GM19351 (cell line): Measurements from ENCODE around the gene PRDX5.
A peak's percentile ranks its signal among the peaks of the same experiment; 100 is the strongest.

Experiments
- ATAC-seq: cut with Tn5 transposase; IDR thresholded peaks from one replicate; pipeline ENCODE4 v1.9.1; 2021; ENCODE audit warnings: mild to moderate bottlenecking, moderate library complexity; ENCODE audit not compliant: unreplicated experiment

The PRDX5 gene

DNA sequence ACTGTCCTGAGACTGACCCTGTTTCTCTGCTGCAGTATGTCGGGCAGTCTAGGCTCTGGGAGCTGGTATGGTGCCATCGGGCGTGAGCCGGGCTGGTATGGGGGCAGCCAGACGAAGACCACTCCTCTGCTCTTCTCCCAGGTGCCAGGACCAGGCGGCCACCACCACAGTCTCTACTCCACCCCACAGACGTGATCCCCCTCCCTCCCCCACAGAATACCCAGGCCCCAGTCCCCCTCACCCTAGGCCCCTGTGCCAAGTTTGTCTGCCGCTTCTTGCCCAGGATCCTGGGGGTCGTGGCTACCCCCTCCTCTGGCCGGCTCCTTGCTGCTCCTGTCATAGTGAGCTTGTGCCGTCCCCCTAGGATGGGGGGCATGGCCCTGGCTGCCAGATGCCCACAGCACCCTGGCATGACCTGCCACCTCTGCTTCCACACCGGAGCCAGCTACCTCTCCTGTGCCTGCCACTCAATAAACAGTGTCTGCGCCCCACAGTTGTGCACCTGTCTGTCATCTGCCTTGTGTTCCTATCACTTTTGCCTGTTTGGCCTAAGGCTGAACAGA lies 28.8 kb upstream of the PRDX5 start:
- no peak for ATAC-seq

DNA sequence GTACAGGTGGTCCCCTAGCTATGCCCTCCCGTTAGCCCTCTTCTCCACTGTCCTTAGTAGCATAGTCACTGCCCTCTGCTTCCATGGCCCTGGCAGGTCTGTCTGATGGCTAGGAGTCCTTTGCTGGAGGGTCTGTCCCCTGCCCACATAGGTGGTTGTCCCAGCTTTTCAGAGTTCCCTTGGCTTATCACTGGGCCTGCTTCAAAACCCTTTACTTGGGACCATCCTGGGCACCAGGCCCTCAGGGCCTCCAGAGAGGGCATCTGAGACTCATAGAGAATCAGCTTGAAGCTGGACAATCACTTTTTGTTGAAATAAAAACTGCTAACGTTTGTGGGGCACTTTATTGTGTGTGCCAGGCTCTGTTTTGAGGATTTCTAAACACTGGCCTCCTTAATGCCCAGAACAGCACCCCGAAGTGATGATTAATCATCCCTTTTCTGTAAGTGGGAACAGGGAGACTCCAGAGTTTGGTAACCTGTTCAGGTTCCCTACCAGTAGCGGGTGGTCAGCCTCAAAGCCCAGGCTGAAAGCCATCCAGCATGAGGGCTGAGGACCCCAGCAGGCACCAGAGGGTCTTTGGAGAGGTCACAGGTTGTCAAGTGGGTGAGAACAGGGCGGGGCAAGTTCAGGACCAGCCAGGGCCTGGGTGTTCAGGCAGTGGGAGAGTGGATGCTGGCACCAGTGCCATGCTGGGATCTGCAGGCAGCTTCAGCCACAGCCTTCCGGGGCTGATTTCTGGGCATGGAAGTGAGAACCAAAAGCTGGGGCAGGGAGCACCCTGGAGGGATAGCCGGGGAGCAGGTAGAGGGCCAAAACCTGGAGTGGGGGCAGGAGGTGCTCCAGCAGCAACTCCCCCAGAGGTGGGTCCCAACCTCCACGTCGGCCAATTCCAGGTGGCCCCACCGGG lies 27.3 kb upstream of the PRDX5 start:
- no peak for ATAC-seq

DNA sequence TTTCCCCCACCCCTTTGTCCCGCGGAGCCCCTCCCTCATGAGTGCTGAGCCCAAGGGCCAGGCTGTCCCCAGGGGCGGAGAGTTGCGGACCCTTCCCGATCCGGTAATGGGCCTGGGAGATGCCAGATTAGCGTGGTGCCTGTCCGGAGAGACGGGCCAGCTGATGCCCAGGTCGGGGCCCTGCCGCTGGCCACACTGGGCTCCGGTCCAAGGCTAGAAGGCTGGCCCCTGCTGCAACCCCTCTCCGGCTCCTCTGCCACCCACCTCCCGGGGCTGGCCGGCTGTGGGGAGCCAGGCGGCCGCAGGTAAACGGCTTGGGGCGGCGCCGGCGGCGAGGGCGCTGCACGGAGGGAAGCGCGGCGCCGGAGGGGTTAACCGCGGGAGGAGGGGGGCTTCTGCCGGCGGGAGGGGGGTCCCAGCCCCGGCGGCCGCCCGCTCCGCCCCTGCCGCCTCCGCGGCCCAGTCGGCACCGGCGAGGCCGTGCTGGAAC lies 26.6 kb upstream of the PRDX5 start, which contains the start of gene KCNK4:
TSS of gene KCNK4 (plus strand) at position 41 of the 490 bp plus-strand sequence. CDS start 1,717 bp downstream, outside the sequence.
- no peak for ATAC-seq

DNA sequence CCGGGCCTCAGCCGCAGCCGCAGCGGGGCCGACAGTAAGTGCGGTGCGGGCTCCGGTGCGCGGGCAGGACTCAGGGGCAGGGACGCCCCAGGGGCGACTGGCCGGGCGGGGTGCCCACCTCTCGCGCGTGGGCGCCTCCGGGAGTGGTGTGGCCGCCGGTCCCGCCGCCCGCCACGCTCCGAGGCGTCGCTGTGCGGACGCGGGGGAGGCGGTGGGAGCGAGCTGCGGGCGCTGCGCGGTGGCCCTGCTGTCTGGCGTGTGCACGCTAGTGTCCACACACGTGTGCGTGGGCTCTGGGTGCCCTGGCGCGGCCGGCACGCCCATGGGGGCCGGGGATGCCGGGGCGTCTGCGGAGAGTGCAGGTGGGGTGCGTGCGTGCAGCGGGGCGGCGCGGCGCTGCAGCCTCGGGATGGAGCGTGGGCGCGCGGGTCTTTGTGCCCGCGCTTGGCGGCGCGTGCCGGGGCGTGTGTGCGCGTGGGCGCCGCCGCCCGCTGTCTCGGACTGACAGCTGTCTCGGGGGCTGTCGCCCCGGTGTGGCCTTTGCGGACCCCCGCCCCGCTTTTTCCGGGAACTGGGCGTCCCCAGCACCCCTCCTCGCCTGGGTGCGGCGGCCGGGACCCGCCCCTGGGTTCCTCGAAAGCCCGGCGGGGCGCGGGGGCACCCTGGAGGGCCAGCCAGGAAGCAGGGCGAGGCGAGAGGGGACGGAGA lies 26.0 kb upstream of the PRDX5 start:
- no peak for ATAC-seq

DNA sequence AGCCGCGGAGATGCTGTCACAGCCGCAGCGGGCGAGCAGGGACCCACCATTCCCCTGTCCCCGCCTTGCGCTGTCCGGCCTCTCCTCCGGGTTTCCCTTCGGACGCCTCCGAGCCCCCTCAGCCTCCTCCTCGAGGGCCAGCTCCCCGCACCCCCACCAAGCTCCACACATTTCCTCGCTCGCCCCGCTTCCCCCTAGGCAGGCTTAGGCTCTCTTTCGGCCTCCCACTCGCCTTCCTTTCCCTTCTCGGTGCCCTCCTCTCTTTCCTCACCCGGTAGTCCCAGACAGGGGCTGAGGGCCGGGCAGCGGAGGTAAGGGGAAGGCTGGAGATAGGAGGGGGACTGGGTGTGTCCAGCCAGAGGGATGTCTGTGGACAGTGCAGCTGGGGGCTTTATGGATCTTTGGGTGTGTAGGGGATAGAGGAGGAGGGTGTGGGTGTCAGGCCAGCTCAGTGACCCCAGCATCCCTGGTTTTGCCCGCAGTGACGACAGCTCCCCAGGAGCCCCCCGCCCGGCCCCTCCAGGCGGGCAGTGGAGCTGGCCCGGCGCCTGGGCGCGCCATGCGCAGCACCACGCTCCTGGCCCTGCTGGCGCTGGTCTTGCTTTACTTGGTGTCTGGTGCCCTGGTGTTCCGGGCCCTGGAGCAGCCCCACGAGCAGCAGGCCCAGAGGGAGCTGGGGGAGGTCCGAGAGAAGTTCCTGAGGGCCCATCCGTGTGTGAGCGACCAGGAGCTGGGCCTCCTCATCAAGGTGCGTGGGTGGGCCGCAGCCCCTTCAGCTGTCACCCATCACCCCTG lies 25.3 kb upstream of the PRDX5 start:
- no peak for ATAC-seq

DNA sequence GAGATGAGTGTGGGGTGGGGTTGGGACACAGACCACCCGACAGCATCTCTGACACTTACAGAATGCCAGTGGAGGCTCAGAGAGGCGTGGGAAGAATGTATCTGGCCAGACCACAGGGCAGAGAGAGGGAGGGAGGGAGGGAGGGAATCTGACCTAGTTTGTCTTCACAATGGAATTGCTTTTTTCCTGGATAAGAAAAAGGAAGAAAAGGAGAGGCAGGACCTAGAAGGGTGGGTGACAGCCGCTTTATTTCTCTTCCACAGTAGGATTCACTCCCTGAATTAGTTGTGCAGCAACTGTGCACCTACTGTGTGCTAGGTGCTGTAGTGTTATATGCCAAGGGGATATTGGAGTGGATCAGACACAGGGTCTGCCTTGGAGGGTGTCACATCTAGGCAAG lies 23.1 kb upstream of the PRDX5 start:
- no peak for ATAC-seq

DNA sequence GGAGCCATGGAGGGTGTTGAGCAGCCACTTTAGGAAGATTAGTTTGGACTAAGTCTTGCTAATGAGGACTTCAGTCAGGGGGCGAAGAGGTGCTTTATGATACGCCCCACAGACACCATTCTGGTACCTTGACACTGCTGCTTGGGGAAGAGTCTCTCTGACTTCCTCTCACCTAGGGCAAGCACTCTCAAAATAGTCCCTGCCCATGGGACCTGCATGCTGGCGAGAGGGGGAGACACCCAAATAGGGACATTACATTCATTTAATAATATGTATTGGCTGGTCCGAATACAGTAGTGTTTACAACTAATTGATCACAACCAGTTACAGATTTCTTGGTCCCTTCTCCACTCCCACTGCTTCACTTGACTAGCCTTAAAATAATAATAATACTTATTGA lies 22.2 kb upstream of the PRDX5 start:
- ATAC-seq, result no peak

DNA sequence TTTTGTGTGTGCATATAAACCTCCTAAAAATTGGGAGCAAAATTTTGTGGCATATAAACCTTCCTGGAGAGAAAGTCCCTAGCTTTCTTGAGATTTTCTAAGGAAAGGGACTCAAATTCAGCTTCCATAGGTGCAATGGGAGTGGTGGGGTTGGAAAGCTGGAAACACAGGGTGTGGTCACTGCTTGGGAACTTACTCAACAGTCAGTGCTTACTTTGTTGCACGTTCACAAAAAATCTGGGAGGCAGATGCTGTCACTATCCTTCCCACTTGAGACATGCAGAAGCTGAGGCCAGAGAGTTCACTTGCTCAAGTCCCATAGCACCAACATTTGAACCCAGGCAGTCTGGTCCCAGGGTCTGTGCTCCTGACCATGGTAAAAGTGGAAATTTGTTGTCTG lies 21.7 kb upstream of the PRDX5 start:
- ATAC-seq, result no peak

DNA sequence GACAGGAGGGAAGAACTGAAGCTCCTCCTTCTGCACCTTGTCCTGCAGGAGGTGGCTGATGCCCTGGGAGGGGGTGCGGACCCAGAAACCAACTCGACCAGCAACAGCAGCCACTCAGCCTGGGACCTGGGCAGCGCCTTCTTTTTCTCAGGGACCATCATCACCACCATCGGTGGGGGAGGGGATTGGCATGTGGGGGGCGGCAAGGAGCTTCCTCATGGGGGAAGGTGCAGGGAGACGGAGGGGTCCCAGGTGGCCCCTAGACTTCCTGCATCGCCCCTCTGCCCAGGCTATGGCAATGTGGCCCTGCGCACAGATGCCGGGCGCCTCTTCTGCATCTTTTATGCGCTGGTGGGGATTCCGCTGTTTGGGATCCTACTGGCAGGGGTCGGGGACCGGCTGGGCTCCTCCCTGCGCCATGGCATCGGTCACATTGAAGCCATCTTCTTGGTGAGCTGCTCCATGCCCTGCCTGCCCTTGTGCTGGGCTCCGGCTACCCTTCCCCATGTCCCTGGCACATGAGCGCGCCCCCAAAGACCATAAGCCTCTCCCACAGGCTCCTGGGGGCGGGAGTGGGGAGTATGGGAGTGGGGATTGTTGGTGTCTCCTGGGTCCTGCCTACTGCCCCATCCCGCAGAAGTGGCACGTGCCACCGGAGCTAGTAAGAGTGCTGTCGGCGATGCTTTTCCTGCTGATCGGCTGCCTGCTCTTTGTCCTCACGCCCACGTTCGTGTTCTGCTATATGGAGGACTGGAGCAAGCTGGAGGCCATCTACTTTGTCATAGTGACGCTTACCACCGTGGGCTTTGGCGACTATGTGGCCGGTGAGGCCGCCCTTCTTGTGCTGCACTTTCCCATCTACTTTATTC lies 20.9 kb upstream of the PRDX5 start:
- ATAC-seq, result no peak

DNA sequence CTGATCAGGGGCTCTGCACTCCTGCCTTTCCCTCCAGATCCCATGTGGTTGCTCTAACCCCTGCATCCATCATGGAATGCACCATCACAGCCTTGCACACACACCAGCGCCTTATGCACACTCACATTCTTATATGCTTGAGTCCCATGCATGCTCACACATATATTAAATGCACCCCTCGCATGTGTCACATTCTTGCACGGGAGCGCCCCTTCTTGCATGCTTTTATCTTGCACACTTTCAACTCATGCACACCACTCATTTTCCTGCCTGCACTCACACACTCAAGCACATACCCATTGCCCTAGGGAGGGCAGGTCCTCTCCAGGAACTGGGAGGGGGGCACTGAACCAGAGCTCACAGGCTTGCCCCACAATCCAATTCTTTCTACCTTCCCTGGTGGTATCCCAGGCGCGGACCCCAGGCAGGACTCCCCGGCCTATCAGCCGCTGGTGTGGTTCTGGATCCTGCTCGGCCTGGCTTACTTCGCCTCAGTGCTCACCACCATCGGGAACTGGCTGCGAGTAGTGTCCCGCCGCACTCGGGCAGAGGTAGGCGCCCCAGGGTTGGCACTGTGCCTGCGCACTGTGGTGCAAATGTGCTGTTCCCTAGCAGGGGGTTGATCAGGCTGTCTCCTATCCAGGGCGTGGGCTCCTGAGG lies 20.1 kb upstream of the PRDX5 start:
- ATAC-seq, result no peak

DNA sequence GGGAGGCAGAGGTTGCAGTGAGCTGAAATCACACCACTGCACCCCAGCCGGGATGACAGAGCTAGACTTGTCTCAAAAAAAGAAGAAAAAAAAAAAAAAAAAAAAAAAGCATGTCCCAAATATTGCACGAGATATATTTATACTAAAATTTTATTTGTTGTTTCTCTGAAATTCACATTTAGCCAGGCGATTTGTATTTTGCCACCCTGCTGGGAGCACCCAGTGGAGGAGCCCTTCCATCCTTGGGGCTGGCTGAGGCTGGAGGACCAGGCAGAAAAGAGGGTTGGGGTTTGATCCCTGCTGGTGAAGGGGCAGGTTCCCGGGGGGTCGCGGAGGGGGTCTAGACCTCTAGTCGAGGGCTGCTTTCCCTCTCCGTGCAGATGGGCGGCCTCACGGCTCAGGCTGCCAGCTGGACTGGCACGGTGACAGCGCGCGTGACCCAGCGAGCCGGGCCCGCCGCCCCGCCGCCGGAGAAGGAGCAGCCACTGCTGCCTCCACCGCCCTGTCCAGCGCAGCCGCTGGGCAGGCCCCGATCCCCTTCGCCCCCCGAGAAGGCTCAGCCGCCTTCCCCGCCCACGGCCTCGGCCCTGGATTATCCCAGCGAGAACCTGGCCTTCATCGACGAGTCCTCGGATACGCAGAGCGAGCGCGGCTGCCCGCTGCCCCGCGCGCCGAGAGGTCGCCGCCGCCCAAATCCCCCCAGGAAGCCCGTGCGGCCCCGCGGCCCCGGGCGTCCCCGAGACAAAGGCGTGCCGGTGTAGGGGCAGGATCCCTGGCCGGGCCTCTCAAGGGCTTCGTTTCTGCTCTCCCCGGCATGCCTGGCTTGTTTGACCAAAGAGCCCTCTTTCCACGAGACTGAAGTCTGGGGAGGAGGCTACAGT lies 18.7 kb upstream of the PRDX5 start:
- no peak for ATAC-seq

DNA sequence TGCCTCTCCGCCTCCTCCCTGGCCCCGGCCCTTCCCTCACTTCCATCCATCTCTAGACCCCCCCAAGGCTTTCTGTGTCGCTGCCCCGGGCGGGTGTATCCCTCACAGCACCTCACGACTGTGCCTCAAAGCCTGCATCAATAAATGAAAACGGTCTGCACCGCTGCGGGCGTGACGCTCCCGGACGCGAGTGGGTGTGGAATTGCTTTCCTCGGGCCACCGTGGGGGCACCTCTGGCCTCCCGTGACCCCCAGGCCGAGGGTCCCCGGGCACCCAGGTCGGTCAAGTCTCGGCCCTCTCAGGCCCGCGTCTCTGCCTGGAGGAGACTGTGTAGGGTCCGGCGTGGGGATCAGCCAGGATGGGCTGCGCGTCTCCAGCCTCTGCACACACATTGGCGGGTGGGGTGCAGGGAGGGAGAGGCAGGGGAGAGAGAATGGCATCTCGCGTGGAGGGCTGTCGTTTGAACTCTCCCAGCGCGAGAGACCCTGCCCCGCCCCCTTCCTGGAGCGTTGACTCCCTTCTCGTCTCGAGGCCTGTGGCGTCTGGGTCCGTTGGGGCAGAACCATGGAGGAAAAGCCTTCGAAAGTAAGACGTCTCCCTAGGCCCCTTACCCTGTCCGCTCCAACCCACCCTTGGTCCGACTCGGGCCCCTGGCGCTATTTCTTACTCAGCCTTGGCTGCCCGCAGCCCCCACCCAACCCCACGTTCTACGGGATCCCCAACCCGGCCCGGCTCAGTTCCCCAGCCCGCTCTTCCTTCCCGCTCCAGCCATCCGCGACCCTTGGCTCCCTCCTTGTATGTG lies 17.9 kb upstream of the PRDX5 start, which contains the start of gene CATSPERZ:
TSS of gene CATSPERZ (plus strand) at position 512 of the 802 bp plus-strand sequence. CDS start at position 565, 53 bp downstream.
- ATAC-seq, result no peak

DNA sequence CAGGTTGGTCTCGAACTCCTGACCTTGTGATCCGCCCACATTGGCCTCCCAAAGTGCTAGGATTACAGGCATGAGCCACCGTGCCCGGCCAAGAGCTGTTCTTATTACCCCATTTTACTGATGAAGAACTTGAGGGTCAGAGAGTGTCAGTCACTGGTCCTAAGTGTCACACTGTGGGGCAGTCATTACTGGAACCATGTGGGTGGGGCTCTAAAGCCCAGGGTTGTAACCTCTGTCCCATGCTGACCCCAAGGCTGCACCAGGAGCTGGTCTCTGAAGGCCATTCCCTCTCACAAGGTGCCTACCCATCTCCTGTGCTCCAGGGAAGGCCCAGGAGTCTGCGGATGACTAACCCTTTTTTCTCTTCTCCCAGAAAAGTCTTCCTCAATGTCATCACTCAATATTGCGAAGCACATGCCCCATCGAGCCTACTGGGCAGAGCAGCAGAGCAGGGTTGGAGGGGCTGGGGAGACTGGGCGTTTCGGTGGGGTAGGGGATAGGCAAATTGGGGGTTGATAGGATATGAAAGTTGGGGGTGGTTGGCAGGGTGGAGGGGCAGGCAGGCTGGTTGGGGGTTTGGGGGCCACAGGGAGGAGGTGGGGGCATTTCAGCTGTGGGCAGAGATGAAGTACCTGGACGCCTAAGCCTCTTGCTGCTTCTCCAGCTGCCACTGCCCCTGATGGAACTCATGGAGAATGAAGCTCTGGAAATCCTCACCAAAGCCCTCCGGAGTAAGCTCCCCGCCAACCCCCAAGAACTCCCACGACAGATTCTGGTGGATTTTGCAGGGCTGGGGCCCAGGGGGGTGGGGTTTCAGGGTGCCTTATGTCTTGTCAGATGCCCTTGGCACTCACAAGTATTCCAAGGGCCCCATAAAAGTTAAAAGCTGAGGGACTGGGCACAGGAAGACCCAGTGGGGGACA lies 14.6 kb upstream of the PRDX5 start:
- no peak for ATAC-seq

DNA sequence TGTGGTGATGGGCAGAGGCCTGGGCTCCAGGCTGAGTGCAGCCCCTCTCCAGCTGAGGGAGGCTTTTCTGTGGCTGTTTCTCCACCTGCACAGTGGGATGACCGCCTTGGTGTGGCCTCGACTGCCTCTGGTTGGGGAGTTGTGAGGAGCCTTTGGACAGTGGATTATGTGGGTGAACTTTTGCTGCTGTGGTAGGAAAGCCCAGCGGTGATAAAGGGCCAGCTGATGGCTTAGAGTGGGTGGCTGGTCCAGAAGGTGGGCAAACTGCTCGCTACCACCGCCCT lies 13.9 kb upstream of the PRDX5 start:
- ATAC-seq, result no peak

DNA sequence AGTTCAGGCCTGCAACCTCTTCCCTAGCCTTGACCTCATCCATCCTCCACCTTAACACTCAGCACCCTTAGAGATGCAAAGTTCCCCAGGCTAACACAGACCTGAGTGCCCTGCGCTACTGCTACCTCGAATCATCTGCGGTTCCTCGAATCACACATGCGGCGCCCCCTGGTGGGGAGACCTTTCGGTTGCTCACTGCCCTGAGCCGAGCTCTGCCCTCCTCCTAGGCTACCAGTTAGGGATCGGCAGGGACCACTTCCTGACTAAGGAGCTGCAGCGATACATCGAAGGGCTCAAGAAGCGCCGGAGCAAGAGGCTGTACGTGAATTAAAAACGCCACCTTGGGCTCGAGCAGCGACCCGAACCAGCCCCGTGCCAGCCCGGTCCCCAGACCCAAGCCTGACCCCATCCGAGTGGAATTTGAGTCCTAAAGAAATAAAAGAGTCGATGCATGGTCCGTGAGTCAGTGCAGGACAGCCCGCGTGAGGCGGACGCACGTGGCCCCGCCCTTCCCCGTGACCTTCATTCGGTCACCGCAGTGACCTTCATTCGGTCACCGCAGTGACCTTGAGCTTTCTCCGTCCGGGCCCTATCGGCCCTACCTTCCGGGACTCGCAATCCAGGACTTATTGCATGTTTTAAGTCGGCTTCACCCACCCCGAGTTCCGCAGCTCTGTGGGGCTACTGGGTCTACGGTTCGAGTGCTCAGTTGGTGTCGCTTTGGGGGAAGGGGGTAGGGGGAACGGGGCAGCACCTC lies 13.4 kb upstream of the PRDX5 start:
- peak; percentile 42 for ATAC-seq
